GM20431 (cell line): ENCODE measurements around the gene SLC25A17.
"Not testable (repeated sequence)": the region's sequence is repeated elsewhere in the genome, so short reads cannot be mapped to it uniquely, and the experiment has no call there.

Source experiments
- in situ Hi-C: fragments of 300-500 bp; cut with MseI, MboI; formaldehyde crosslinking; loops from one replicate; pipeline ENCODE4 v1.15.0; 2020; ENCODE audit warnings: low sequenced_read_pairs; ENCODE audit not compliant: unreplicated experiment

The SLC25A17 gene, protein sequence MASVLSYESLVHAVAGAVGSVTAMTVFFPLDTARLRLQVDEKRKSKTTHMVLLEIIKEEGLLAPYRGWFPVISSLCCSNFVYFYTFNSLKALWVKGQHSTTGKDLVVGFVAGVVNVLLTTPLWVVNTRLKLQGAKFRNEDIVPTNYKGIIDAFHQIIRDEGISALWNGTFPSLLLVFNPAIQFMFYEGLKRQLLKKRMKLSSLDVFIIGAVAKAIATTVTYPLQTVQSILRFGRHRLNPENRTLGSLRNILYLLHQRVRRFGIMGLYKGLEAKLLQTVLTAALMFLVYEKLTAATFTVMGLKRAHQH

DNA sequence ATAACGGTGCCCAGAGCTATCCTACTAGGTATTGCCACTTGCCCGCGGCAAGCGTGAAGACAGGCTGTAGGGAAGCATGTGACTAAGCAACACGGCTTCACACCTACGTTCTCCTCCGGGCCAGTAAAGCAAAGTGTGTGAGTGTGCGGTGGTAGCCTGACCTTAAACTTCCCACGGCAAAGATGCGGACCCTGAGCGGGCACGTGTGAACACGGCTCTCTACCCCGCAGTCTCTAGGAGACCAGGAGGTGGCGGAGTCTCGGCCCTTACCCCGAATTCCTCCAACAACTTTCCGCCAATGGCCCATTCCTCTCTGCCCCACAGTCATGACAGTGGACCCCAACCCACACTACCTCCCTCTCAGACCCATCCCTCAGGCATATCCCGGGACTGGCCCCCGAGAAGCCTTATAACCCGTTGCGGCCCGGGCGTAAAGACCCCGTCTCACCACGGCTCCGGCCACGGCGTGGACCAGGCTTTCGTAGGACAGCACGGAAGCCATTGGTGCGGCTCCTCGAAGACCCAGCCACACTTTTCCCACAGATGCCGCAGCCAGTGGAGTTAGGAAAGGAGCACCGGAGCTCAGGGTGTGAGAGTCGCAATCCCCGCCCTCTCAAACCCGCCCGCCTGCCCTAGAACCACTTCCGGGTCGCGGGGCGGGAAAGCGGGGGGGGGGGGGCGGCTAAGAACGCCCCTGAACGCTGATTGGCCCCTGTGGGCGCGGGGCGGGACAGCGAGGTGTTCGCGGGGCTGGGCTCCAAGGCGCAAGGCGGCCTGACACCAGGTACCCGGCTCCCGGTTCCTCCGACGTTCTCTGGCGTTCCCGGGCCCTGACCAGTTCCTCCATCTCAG is at the start of gene SLC25A17:
SLC25A17 (minus strand) TSS at position 600 of the 852 bp plus-strand sequence; CDS start at position 502, 98 bp downstream.
- in situ Hi-C loops = no loop called here

DNA sequence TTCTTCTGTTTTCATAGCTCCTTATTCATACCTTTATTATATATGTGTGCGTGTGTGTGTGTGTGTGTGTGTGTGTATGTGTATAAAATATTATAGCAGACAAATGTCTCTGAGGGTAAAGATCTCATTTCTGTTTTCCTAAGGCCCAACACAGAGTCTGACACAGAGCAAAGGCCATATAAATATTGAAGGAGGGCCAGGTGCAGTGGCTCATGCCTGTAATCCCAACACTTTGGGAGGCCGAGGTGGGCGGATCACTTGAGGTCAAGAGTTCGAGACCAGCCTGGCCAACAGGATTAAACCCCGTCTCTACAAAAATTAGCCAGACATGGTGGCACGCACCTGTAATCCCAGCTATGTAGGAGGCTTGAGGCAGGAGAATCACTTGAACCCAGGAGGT is 49.2 kb upstream of the SLC25A17 start:
- in situ Hi-C loops = not testable (repeated sequence)

DNA sequence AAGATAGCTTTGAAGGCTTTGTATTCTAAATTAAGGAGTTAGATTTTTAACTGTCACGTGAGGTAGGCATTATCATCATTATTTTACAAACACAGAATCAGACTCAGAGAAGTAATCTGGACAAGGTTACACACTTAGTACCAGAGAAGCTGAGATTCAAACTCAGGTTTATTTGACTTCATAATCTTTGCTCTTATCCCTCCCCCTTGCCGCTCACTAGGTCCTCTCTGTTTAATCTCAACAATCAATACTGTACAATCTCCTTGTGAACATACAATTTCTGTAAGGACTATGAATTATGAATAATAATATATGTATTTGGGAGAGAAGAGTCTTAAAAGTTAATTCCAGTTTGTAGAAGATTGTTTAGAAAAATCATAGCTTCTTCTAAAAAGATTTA is 48.0 kb upstream of the SLC25A17 start:
- in situ Hi-C loops = no loop called here

DNA sequence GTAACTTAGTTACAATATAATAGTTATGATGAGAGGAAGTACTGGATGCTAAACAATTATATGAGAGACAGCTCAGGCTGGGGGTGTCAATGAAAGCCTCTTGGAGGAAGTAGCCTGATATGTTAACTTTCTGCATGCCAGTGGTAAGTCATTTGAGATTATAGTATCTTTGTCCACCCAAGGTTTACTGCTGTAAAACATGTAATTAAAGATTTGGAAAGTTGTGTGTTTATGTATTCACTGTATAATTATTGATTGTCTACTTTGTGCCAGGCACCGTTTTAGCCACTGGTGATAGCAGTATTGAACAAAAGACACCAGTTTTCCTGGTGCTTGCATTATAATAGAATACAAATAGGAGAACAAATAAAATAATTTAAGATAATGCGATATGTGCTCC is 43.4 kb upstream of the SLC25A17 start:
- in situ Hi-C loops = no loop called here

DNA sequence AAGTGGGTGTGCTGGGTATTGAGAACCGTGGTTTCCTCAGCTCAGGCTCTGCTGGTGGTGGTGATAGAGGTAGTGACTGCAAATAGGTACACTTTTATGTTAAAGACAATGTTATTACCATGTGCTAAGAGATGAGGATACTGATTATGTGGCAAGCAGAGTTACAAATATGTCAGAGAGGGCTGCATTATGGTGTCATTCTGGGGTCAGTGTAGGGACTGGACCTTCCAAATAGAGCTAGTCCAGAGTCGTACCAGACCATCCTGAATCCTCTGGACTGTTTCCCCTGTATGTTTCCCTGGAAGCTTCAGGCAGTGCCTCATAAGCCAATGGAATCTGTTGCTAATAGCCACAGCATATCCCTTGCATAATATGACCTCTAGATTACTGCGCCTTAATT is 42.9 kb upstream of the SLC25A17 start, which contains the start of gene DNAJB7:
DNAJB7 (minus strand) TSS at position 101 of the 400 bp plus-strand sequence. CDS start 119 bp downstream, outside the sequence.
- in situ Hi-C loops = no loop called here

DNA sequence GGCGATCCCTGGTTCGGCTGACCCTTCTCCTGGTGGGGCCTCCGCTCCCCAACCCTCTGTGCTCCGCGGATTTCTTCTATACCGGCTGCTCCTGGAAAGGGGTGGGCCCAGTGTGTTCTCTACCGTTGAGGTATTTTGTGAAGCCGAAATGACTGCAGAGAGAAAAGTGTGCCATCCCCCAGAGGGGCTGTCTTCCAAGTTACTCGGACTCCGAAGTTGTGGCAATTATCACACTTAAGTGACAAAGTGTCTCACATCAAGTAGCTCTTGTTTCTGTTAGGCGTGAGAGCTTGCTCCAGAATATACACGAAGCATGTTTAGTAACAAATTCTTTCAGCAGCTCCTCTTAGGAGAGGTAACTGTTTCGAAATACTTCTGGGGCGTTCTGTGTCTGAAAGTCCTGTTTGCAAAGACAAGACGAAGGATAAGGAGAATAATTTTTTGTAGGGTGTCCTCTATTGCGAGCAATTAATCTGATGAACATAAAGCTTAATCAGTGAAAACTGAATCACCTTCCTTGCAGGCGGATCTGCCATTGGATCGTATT is 38.2 kb upstream of the SLC25A17 start:
- in situ Hi-C loops = no loop called here

DNA sequence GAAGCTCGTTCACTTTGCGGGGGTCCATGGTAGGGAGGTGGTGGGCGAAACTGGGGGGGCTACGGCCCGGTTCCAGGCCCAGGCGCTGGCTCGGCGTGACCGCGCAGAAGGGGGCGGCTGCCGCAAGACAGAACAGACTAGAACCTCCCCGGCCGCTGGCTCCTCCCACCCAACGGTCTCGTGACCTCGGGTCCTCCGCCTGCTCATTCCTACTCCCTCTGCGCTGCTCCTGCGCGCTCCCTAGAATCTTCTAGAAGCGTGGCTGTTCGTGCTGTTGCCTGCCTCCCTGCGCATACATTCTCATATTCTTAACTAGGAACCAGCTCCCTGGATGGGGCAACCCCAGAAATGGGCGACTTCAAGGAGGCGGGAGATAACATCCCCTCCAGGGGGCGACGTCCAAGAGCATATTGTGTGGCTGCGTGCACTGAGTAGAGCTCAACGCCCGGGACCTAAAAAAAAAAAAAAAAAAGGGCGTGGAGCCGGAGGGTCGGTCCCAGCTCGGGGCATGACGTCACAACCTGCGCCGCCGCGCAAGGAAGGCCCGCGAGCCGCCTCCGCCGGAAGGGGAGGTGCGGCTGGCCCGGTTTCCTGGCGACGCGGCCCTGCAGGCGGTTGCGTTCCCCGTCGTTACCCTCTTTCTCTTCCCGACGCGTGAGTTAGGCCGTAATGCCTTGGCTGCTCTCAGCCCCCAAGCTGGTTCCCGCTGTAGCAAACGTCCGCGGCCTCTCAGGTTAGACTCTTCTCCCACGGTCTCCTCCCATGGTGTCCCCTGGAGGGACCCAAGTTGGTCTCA is 37.6 kb upstream of the SLC25A17 start, which contains the start of the genes ST13 and XPNPEP3:
ST13 (minus strand) TSS at position 127 of the 796 bp plus-strand sequence; CDS start at position 28, 99 bp downstream.
XPNPEP3 (plus strand) TSS at position 636 of the 796 bp plus-strand sequence; CDS start at position 670, 34 bp downstream.
- in situ Hi-C loops = no loop called here

DNA sequence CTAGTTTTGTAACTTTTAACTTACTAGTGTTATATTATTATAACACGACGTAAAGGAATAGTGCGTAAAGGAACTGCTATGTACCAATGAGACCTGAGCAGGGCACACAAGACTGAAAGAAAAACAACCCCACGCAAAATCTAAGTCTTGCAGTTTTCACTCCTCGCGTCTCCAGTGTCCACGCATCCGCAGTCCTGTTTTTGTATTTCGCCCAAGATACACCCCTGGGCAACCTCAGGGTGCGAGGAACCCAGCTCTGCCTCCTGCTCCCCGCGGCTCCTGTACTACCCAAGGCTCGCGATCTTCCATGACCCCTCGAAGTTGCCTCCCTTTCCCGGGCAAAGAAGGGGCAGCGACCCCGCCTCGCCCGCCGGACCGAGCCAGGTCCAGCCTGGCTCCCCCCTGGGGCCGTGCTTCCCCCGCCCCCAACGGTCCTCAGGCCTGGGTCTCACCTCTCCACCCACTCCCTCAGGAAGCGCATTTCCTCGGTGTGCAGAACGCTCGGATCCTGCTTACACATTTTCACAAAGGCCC is 36.9 kb upstream of the SLC25A17 start:
- in situ Hi-C loops = no loop called here

DNA sequence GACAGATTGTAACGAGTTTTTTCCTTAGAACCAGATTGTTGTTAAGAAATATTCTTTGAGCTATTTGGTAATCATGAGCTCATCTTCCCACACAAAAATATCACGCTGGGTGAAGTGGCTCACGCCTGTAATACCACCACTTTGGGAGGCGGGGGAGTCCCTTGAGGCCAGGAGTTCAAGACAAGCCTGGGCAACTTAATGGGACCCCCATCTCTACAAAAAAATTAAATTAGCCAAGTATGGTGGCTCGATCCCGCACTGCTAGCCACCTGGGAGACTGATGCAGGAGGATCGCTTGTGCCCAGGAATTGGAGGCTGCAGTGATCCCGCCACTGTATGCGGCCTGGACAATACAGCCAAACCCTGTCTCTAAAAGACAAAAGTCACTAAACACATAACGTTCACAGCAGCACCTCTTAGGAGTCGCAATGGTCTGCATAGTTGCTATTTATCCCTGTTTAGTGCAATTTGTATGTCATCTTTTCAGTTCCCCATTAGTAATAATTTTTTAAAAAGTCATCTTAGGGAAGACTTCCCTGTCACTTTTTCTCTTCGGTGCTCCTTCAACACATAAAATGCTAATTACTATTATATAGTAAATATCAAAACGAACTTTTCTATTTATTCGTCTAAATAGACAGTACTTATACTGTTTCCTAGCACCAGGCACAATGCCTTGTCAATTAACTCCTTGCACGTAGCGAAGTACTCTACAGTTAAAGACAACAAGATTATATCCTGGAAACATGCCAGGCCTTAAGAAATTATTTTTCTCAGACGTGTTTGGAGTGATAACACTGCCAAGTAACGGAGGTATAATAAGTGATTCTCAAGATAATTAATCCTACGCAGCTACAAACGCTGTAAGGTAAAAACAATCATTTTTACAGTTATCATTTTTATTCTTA is 36.2 kb upstream of the SLC25A17 start:
- in situ Hi-C loops = no loop called here

DNA sequence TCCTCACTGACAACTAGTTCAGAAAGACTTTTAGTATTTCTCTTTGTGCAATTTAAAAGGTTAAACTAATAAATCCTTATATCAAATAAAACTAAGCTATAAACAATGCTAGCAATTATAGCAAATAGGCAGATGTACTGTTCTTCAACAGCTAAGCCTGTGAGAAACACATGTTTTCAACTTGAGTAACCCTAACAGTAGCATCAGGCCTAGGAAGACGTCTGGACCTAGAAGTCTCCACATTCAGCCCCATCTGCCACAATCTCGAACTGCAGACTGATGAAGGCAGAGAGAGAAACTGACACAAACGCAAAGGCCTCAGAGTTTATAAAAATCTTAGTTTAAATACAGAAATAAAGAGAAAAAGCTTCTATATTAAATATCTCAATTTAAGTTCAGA is 34.8 kb upstream of the SLC25A17 start:
- in situ Hi-C loops = no loop called here

DNA sequence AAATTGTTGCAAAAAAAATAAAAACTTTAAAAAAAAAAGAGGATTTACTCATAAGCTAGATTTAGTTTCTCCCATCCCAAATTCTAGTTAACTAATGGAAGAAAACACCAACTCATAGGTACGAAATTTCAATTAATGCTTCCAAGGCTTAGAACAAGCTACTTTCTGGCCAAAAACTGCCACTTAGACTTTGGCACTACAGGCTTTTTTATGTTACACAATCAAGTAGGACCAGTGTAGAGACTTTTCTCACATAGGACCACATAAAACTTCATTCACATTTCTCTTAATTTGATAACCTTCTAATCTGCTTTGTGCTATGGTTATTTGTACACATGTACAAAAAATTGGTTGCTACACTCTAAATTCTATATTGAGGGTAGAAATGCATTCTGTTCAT is 34.2 kb upstream of the SLC25A17 start:
- in situ Hi-C loops = no loop called here

DNA sequence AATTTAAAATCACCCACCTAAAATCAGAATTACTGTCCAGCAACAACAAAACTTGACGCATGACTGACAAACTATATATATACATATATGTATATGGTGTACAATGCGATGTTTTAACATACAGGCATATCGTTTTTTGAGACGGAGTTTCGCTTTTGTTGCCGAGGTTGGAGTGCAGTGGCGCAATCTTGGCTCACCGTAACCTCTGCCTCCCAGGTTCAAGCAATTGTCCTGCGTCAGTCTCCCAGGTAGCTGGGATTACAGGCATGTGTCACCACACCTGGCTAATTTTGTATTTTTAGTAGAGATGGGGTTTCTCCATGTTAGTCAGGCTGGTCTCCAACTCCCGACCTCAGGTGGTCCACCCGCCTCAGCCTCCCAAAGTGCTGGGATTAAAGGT is 26.7 kb upstream of the SLC25A17 start:
- in situ Hi-C loops = not testable (repeated sequence)

DNA sequence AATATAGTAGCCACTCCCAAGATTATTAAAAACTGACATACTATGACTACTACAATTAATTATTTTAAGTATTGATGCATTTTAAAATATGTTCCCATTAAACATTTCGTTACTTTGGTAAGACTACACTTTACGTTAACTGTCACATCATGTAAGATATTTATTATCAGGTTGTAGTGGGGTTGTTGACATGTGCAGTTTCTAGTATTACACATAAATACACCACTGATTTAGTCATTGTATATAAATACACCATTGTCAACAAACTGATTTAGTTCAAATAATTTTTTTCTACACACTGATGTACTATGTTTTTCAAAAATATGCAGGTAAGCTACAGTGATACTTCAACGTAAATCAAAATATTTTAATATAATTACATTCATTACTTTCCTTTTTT is 25.8 kb upstream of the SLC25A17 start:
- in situ Hi-C loops = no loop called here

DNA sequence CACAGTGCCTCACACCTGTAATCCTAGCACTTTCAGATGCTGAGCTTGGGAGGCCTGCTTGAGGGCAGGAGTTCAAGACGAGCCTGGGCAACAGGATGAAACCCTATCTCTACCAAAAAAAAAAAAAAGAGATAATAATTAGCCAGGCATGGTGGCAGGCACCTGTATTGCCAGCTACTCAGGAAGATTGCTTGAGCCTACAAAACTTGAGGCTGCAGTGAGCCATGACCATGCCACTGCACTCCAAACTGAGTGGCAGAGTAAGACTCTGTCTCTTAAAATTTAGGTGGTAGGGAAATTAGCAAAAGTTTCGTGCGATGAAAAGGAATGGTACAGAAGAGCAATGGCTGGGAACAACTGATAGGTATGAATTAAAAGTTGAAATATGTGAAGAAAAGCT is 19.3 kb upstream of the SLC25A17 start:
- in situ Hi-C loops = no loop called here

DNA sequence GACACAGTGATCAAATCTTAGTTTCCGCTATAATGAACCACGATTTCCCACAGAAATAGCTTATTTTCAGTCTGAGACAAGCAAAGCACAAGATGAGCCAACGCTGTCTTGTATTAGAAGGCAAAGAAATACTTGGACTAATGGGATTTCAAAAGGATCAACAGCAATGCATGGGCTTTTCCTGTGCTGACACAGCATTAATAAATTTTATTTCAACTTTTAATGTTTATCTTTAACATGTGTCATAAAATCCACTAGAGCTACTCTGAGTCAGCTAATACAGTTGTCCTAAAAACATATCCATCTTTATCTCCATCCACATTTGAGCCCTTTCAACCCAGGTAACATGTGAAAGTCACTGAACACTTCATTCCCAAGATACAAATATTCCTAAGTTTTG is 15.5 kb upstream of the SLC25A17 start:
- in situ Hi-C loops = no loop called here

DNA sequence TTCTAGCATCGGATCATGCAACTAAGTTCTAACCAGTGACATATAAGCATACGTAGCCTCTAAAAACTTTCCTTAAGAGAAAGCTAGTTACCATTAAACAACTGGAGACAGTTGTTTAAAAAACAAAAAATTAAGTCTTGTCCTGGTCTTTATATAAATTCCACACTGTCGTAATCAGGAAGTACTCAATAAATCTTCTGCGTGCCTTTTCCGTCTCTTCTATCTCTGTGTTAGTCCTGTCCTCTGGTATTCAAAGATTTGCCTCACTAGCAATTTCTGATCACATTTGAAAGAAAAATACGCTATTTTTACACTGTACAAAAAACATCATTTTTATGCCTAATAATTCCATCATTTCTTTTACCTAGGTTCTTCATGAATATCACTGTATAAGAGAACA is 10.0 kb upstream of the SLC25A17 start:
- in situ Hi-C loops = no loop called here

DNA sequence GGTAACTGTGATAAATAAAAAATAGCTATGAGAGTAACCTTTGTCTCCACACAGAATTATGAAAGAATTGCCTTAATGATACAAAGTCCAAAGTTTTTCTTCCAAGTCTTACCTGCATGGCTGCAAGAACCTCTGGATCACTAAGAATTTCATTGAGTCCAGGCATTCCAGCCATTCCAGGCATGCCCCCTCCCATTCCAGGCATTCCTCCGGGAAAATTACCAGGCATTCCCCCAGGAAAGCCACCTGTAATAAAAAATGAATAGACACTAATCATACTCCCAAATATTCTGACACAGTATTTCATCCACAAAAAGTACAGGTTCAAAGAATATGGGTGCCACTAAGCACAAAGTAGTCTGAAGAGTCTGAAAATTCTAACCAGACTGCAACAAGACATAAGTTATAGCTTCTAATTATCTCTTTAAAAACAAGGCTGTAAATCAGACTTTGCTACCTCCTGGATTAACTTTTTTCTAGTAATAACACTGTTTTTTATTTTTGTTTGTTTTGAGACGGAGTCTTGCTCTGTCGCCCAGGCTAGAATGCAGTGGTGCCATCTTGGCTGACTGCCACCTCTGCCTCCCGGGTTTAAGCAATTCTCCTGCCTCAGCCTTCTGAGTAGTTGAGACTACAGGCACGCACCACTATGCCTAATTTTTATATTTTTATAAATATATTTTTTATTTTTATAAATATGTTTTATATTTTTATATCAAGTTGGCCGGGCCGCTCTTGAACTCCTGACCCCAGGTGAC is 8.0 kb upstream of the SLC25A17 start:
- in situ Hi-C loops = no loop called here

DNA sequence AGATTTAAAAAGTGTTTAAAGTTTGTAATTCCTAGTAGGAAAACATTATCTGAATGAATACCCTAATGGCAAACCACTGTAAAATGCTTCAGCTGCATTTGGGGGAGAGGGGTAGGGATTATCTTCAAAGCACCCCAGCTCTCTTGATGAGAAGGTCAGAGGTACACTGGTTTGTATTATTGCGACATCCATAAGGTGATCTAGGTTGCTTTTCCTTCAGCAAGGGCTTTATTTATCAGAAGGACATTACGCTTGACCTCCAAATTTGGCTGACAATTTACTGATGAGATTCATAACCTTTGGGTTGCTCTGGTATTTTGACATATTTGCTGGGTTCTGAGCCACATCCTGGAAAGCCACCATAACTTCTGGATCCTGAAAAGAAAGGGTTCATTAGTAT is 7.1 kb upstream of the SLC25A17 start:
- in situ Hi-C loops = not testable (repeated sequence)
